HCT116 (cell line): Measurements from ENCODE around the gene PDSS1. TPM values are rescaled to one million over a fixed set of nuclear protein-coding genes. Genes with fewer than 3 reads are reported as not detected.
A peak's percentile ranks its signal among the peaks of the same experiment; 100 is the strongest.

Source experiments
- ATAC-seq: fragments of 200-7000 bp; cut with Tn5 transposase; 2 replicates; pipeline ENCODE4 v1.9.1; 2020; ENCODE audit warnings: mild to moderate bottlenecking, moderate library complexity
- BruUV-seq: library from RNA; stranded (reverse); fragments of 400-500 nt; replicated peaks from 2 replicates; lab custom pipeline; 2021; lab: Mats Ljungman, UMichigan
- CTCF ChIA-PET: fragments of 300-600 bp; sonication (Branson Sonifier 250); formaldehyde crosslinking; loops from one replicate; lab custom pipeline; 2021; ENCODE audit warnings: antibody characterized with exemption; lab: Charles Lee
- POLR2A ChIA-PET: fragments of 300-600, 350-600 bp; sonication (Branson Sonifier 250); formaldehyde crosslinking; loops from one replicate; lab custom pipeline; 2021; ENCODE audit warnings: antibody characterized with exemption; lab: Charles Lee
- RAD21 ChIA-PET, 2 experiments: fragments of 300-600 bp; sonication (Branson Sonifier 250); formaldehyde crosslinking; loops; one replicate each; lab custom pipeline; 2023; ENCODE audit warnings: low total read pairs in 2 of 2; ENCODE audit not compliant: uncharacterized antibody in 2 of 2, unreplicated experiment in 2 of 2, low non-redundant PET in 1 of 2; lab: Charles Lee
- DNase-seq: peaks from one replicate; pipeline ENCODE4 v3.0.0-alpha.2; 2010; ENCODE audit warnings: low read depth, low spot score
- H2AFZ ChIP-seq: fragments of 200-600 bp; shearing (Covaris generic), sonication (generic); 2 replicates; pipeline ENCODE4 v1.6.1; 2017; ENCODE audit warnings: low read depth, mixed run types, mixed read lengths, antibody characterized with exemption, low read length; ENCODE audit not compliant: poor library complexity, severe bottlenecking
- H3K27ac ChIP-seq: 2 replicates; pipeline ENCODE4 v1.5.1; 2012; ENCODE audit warnings: low read depth, low read length
- H3K27me3 ChIP-seq: fragments of 200-600 bp; sonication (generic); 2 replicates; pipeline ENCODE4 v1.6.1; 2016; ENCODE audit warnings: mixed run types, low read length, mixed read lengths; ENCODE audit not compliant: insufficient read depth
- H3K36me3 ChIP-seq, 2 experiments: fragments of 200-500 bp in 1 of 2; fragments of 200-600 bp in 1 of 2; sonication (Bioruptor generic) in 1 of 2; sonication (generic) in 1 of 2; 2 replicates each; pipeline versions ENCODE4 v1.5.1 to v1.6.1; 2014 to 2016; ENCODE audit warnings: low read length in 2 of 2, inconsistent platforms in 1 of 2, mixed read lengths in 1 of 2, mixed run types in 1 of 2; ENCODE audit not compliant: insufficient read depth in 2 of 2, control insufficient read depth in 1 of 2
- H3K4me1 ChIP-seq, 2 experiments: fragments of 200-600 bp in 1 of 2; sonication (generic) in 1 of 2; 2 replicates each; pipeline versions ENCODE4 v1.5.1 to v1.6.1; 2012 to 2017; ENCODE audit warnings: low read length in 2 of 2, inconsistent platforms in 1 of 2, mild to moderate bottlenecking in 1 of 2, mixed read lengths in 1 of 2, mixed run types in 1 of 2, moderate library complexity in 1 of 2; ENCODE audit not compliant: insufficient read depth in 2 of 2, control insufficient read depth in 1 of 2
- H3K4me2 ChIP-seq: fragments of 200-600 bp; sonication (generic); 2 replicates; pipeline ENCODE4 v1.6.1; 2017; ENCODE audit warnings: mixed run types, low read length, mixed read lengths
- H3K4me3 ChIP-seq, 2 experiments: fragments of 200-600 bp in 1 of 2; sonication (generic) in 1 of 2; replicated peaks in 1 of 2; 2 replicates each; pipeline ENCODE4 v1.5.1; 2011 to 2016; ENCODE audit warnings: low read length in 2 of 2, control low read depth in 1 of 2, low read depth in 1 of 2, mild to moderate bottlenecking in 1 of 2, mixed read lengths in 1 of 2, mixed run types in 1 of 2
- H3K79me2 ChIP-seq: fragments of 200-600 bp; sonication (generic); 2 replicates; pipeline ENCODE4 v1.6.1; 2017; ENCODE audit warnings: mild to moderate bottlenecking, mixed run types, low read length, moderate library complexity, mixed read lengths; ENCODE audit not compliant: insufficient read depth
- H3K9ac ChIP-seq: fragments of 200-600 bp; sonication (generic); 2 replicates; pipeline ENCODE4 v1.6.1; 2016; ENCODE audit warnings: low read length, mixed read lengths
- H3K9me2 ChIP-seq: fragments of 200-600 bp; sonication (generic), shearing (Covaris generic); 2 replicates; pipeline ENCODE4 v1.6.1; 2017; ENCODE audit warnings: mixed run types, mild to moderate bottlenecking, moderate library complexity; ENCODE audit not compliant: insufficient read depth
- H3K9me3 ChIP-seq, 2 experiments: fragments of 200-500 bp in 1 of 2; fragments of 200-600 bp in 1 of 2; sonication (Bioruptor generic) in 1 of 2; sonication (generic) in 1 of 2; 2 replicates each; pipeline ENCODE4 v1.6.1; 2014 to 2017; ENCODE audit warnings: low read length in 2 of 2, mixed read lengths in 2 of 2, inconsistent platforms in 1 of 2, low read depth in 1 of 2, mild to moderate bottlenecking in 1 of 2, mixed run types in 1 of 2, moderate library complexity in 1 of 2; ENCODE audit not compliant: control insufficient read depth in 1 of 2, insufficient read depth in 1 of 2
- H4K20me1 ChIP-seq: fragments of 200-600 bp; sonication (generic), shearing (Covaris generic); 2 replicates; pipeline ENCODE4 v1.6.1; 2017; ENCODE audit warnings: mixed run types, mild to moderate bottlenecking, moderate library complexity; ENCODE audit not compliant: insufficient read depth
- CBX3 ChIP-seq: IDR thresholded peaks from 2 replicates; pipeline ENCODE4 v1.6.1; 2012; ENCODE audit warnings: low read depth
- CEBPB ChIP-seq: IDR thresholded peaks from 2 replicates; pipeline ENCODE4 v1.6.1; 2012; ENCODE audit warnings: low read depth
- EZH2phosphoT487 ChIP-seq: fragments of 200-600 bp; IDR thresholded peaks from 2 replicates; pipeline ENCODE4 v1.6.1; 2018; ENCODE audit warnings: antibody characterized with exemption, borderline replicate concordance
- FOSL1 ChIP-seq: IDR thresholded peaks from 2 replicates; pipeline ENCODE4 v1.6.1; 2012; ENCODE audit warnings: low read depth
- RAD21 ChIP-seq: IDR thresholded peaks from 2 replicates; pipeline ENCODE4 v1.6.1; 2012; ENCODE audit warnings: low read depth, mild to moderate bottlenecking
- REST ChIP-seq: IDR thresholded peaks from 2 replicates; pipeline ENCODE4 v1.6.1; 2012; ENCODE audit warnings: low read depth
- SP1 ChIP-seq: IDR thresholded peaks from 2 replicates; pipeline ENCODE4 v1.6.1; 2012; ENCODE audit warnings: low read depth
- ZBTB33 ChIP-seq: IDR thresholded peaks from 2 replicates; pipeline ENCODE4 v1.6.1; 2011; ENCODE audit warnings: mild to moderate bottlenecking, low read length, moderate library complexity; ENCODE audit not compliant: insufficient replicate concordance; ENCODE audit errors: extremely low read depth
- ZFX ChIP-seq: fragments of 450-650 bp; IDR thresholded peaks from 2 replicates; pipeline ENCODE4 v1.6.1; 2017
- ZNF274 ChIP-seq: fragments of 200-500 bp; sonication (Bioruptor generic); IDR thresholded peaks from 2 replicates; pipeline ENCODE4 v1.6.1; 2014; ENCODE audit warnings: mild to moderate bottlenecking, low read depth, low read length, inconsistent platforms
- intact Hi-C: fragments of 100-400 bp; cut with micrococcal nuclease; formaldehyde crosslinking; loops from 2 replicates; pipeline ENCODE4 v1.10.0; 2022
- total RNA-seq: library from RNA; stranded (reverse); gene quantifications from one replicate; pipeline ENCODE4 v1.2.1, GENCODE V29; 2021; ENCODE audit not compliant: unreplicated experiment

Gene PDSS1
- total RNA-seq, 1 experiment from 2014 or later = 23.5 TPM

- POLR2A ChIA-PET = interaction anchor here (1.8 kb wide), 1 partner anchor 25 kb away, joined by 4 read pairs; no protein-coding TSS in a partner anchor
Measured at GRCh38 chr10:26780106-26780792, 82.7 kb downstream of the PDSS1 start.

More at GRCh38 chr10:26780106-26780792, 82.7 kb downstream of the PDSS1 start:
- ChIA-PET RAD21 (no interaction called here), CTCF (interaction anchor here (1.0 kb wide), 1 partner anchor 102 kb away, joined by 3 read pairs; no protein-coding TSS in a partner anchor)
- ATAC-seq = no peak
- no peaks in the 10 kb centered on the region for H3K36me3 ChIP-seq
- H3K27ac ChIP-seq = peak overlapping the region; percentile 51; the same call in 1 of the 2 replicates
- peaks cover 45% of the 10 kb centered on the region for H3K79me2 ChIP-seq
- peak overlapping the region; percentile 8; the same call in 1 of the 2 replicates for H3K9ac ChIP-seq
- intact Hi-C loops = no loop called here
- no TSS peak for BruUV-seq
- H4K20me1 ChIP-seq = no peaks in the 10 kb centered on the region
- TF ChIP-seq ZNF274 (no peak), RAD21 (no peak), CEBPB (no peak), SP1 (no peak), CBX3 (no peak), FOSL1 (no peak), ZBTB33 (no peak), ZFX (no peak), REST (no peak), EZH2phosphoT487 (no peak)
- TF ChIP-seq, all 23 proteins: peak for 0
- DNase-seq = no peak
- Histone ChIP-seq H2AFZ (no peak overlapping the region), H3K9me3 (no peaks in the 10 kb centered on the region), H3K4me2 (peak overlapping the region; percentile 71), H3K9me2 (no peaks in the 10 kb centered on the region), H3K27me3 (no peaks in the 10 kb centered on the region), H3K4me1 (peaks cover 23 to 34% of the 10 kb centered on the region in 2 experiments), H3K4me3 (peak overlapping the region in 1 of 2 experiments; percentile 21; a peak in 1 of 4 replicates)
